BE2C (cell line): Measurements from ENCODE around the gene RASAL2.

Experiments used
- DNase-seq: peaks from one replicate; pipeline ENCODE4 v3.0.0-alpha.2; 2020
- H3K27me3 ChIP-seq: fragments of 250-450 bp; sonication (Bioruptor Pico); 2 replicates; pipeline ENCODE4 v1.5.1; 2020; ENCODE audit warnings: mild to moderate bottlenecking
- H3K36me3 ChIP-seq: fragments of 250-450 bp; sonication (Bioruptor Pico); 2 replicates; pipeline ENCODE4 v1.5.1; 2020; ENCODE audit warnings: mild to moderate bottlenecking
- H3K4me1 ChIP-seq: fragments of 250-450 bp; sonication (Bioruptor Pico); 2 replicates; pipeline ENCODE4 v1.5.1; 2020
- H3K4me3 ChIP-seq: 2 replicates; pipeline ENCODE4 v1.5.1; 2011; ENCODE audit warnings: low read depth, low read length
- H3K9me3 ChIP-seq: fragments of 250-450 bp; sonication (Bioruptor Pico); 2 replicates; pipeline ENCODE4 v1.5.1; 2020
- CTCF ChIP-seq: IDR thresholded peaks from 2 replicates; pipeline ENCODE4 v1.5.1; 2012; ENCODE audit warnings: mild to moderate bottlenecking, low read depth, low read length

The RASAL2 gene

DNA sequence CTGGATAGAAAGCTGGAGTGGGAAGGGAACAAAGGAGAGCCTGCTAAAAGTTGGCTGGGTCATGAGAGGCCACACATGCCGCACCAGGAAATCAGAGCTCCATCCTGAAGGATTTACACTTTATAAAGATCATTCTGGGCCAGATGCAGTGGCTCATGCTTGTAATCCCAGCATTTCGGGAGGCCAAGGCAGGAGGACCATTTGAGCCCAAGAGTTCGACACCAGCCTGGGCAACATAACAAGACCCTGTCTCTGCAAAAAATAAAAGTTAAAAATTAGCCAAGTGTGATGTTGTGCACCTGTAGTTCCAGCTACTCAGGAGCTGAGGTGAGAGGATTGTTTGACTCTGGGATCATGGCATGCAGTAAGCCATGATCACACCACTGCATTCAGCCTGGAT is 28.7 kb upstream of the RASAL2 start:
- Histone ChIP-seq H3K27me3 (no peaks in the 10 kb centered on the region), H3K4me3 (no peak overlapping the region), H3K9me3 (no peaks in the 10 kb centered on the region), H3K4me1 (no peaks in the 10 kb centered on the region), H3K36me3 (no peaks in the 10 kb centered on the region)
- DNase-seq, result no peak
- no peak for TF ChIP-seq CTCF

DNA sequence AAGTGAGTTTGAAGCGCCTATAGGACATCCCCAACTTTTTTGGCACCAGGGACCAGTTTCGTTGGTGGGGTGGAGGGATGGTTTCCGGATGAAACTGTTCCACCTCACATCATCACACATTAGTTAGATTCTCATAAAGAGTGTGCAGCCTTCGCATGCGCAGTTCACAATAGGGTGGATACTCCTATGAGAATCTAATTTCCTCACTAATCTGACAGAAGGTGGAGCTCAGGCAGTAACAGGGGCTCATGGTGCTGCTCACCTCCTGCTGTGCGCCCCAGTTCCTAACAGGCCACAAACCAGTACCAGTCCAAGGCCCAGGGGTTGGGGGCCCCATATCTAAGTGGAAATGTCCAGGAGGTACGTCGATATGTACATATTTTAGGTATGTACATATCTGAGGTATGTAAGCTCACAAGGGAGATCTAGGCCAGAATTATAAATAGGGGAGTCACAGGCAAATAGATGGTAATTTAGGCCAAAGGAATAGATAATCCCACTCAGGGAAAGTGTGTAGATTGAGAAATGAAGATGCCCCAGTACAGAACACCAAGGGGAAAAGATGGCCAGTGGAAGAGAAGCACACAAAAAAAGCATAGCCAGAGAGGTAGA is 27.5 kb upstream of the RASAL2 start:
- H3K36me3 ChIP-seq, result no peaks in the 10 kb centered on the region
- DNase-seq, result no peak
- no peak for TF ChIP-seq CTCF
- no peak overlapping the region for H3K4me3 ChIP-seq
- H3K4me1 ChIP-seq, result no peaks in the 10 kb centered on the region
- no peaks in the 10 kb centered on the region for H3K9me3 ChIP-seq
- no peaks in the 10 kb centered on the region for H3K27me3 ChIP-seq

DNA sequence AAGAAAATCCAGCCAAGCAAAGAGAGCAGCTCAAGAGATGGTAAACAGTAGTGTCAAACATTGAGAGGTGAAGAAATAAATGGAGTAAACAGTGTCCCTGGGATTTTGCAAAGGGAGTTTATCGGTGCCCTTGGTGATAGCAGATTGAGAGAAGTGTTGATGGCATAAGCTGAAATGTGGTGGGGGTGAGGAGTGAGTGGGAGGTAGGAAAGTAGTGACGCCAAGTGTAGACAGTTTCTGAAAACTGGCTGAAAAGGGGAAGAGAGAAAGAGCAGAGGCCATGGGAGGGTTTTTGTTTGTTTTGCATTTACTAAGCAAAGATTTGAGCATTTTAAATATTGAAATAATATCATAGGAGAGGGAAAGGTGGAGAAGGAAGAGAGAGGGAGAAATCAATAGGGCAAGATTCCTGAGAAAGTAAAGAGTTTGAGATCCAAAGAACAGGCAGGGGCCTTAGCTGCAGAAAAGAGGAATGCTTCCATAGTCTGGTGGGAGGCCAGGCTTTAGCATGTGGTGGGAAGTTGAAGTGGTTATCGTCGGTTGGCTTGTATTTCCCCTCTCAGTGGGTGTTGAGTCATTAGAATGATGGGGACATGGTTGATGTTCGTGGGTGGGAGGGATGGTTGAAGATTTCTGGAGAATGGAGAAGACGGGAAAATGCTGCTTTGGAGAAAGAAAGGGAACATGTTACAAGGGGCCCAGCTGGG is 26.8 kb upstream of the RASAL2 start:
- H3K4me1 ChIP-seq, result no peaks in the 10 kb centered on the region
- H3K27me3 ChIP-seq, result no peaks in the 10 kb centered on the region
- H3K36me3 ChIP-seq, result no peaks in the 10 kb centered on the region
- no peaks in the 10 kb centered on the region for H3K9me3 ChIP-seq
- no peak for TF ChIP-seq CTCF
- no peak overlapping the region for H3K4me3 ChIP-seq
- no peak for DNase-seq

DNA sequence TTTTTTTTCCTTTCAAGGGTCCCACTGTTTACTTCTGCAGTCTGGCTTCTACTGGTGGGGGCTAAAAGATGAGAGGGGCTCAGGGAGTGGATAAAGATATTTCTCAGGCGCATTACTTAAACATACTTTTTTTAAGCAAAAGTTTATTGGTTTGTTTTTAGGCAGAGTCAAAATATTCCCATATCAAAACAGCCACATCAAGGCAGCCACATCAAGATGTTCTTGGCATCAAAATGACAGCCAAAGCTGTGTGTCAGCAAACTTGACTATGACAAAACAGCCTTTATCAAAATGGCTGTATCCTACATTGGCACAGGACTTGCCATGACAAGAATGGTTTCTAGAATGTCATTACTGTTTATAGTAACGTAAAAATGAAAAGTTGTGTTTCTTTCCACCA is 22.1 kb upstream of the RASAL2 start:
- Histone ChIP-seq H3K27me3 (no peaks in the 10 kb centered on the region), H3K9me3 (no peaks in the 10 kb centered on the region), H3K4me1 (no peaks in the 10 kb centered on the region), H3K4me3 (no peak overlapping the region), H3K36me3 (no peaks in the 10 kb centered on the region)
- TF ChIP-seq CTCF, result no peak
- DNase-seq, result no peak

- no peak for TF ChIP-seq CTCF
- no peak for DNase-seq
- H3K9me3 ChIP-seq, result no peaks in the 10 kb centered on the region
- H3K4me1 ChIP-seq, result no peaks in the 10 kb centered on the region
- H3K36me3 ChIP-seq, result no peaks in the 10 kb centered on the region
- no peak overlapping the region for H3K4me3 ChIP-seq
- H3K27me3 ChIP-seq, result no peaks in the 10 kb centered on the region
Observed at GRCh38 chr1:178072326-178072725, 21.6 kb upstream of the RASAL2 start.

DNA sequence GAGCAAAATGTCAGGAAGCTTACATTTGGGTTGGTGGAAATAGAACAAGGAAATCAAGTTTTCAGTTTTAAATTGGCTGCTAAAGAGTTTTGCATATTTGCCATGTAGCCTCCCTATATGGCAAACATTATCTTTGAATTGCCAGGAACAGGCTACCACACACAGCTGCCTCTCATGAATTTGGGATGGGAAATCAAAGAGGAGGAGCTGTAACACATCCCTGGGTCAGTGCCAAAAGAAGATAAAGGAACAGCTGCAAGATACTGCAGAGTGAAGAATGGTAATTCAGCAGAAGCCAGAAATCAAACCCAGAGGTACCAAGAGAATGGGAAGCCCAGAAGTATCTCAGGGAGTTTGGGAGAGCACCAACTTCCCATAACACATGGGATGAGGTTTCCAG is 18.6 kb upstream of the RASAL2 start:
- no peak overlapping the region for H3K4me3 ChIP-seq
- no peak for DNase-seq

More for the DNA sequence above, 18.6 kb upstream of the RASAL2 start:
- Histone ChIP-seq H3K9me3 (no peaks in the 10 kb centered on the region), H3K4me1 (no peaks in the 10 kb centered on the region), H3K27me3 (no peaks in the 10 kb centered on the region), H3K36me3 (no peaks in the 10 kb centered on the region)
- no peak for TF ChIP-seq CTCF
